GM23248 (cell line): ENCODE results near the gene MTCP1.

Experiments
- EZH2 ChIP-seq: fragments of 200-600 bp; sonication (generic); IDR thresholded peaks from 2 replicates; pipeline ENCODE4 v1.6.1; 2018; ENCODE audit warnings: antibody characterized with exemption, mild to moderate bottlenecking; ENCODE audit not compliant: insufficient read depth, poor library complexity, severe bottlenecking
- EZH2phosphoT487 ChIP-seq: fragments of 200-600 bp; sonication (generic); IDR thresholded peaks from 2 replicates; pipeline ENCODE4 v1.6.1; 2018; ENCODE audit warnings: antibody characterized with exemption, moderate library complexity, mild to moderate bottlenecking, low read depth; ENCODE audit not compliant: insufficient read depth

GRCh38 chrX:155035688-155036087 lies 35.2 kb downstream of the MTCP1 start:
- TF ChIP-seq EZH2 (no peak), EZH2phosphoT487 (no peak)
